HG03139 (cell line): ENCODE results near the gene CABP1.
"Not testable (repeated sequence)": the region's sequence is repeated elsewhere in the genome, so short reads cannot be mapped to it uniquely, and the experiment has no call there.

ENCODE experiments used
- ATAC-seq: cut with Tn5 transposase; IDR thresholded peaks from one replicate; pipeline ENCODE4 v1.9.1; 2021; ENCODE audit not compliant: unreplicated experiment

Gene CABP1

DNA sequence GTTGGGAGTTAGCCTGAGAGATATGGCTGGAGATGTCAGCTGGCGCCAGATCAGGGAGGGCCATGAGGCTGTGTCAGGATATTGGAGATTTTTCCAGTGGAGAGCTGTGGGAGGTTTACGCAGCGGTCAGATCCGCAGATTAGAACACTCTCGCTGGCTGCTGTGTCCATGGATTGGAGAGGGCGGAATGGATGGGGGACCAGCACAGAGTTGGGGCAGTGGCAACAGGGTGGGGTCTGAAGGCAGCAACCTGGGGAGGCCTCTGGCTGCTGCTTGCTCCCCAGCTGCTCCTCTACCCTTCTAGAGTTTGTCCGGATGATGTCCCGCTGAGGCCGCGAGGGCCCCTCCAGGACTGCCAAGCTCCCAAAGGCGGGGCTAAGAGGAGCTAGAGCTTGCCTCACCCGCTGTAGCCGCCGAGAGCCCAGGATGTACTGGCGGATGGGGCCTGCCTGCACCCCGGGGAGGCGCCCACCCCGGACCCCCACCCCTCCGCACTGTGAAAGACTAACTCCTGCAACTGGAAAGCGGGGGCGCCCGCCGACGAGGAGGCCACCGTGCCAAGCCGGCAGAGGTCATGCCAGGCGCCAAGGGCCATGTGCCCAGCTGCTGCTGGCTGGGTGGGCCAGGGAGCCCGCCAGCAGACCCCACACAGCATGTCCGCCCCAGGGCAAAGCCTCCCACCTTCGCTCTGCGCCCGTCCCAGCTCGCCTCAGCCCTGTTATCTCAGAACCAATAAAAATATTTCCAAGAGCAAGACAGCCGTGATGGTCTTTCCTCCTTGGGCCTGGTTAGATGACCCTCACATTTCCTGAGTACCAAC is 26.4 kb downstream of the CABP1 start:
- ATAC-seq: no peak

DNA sequence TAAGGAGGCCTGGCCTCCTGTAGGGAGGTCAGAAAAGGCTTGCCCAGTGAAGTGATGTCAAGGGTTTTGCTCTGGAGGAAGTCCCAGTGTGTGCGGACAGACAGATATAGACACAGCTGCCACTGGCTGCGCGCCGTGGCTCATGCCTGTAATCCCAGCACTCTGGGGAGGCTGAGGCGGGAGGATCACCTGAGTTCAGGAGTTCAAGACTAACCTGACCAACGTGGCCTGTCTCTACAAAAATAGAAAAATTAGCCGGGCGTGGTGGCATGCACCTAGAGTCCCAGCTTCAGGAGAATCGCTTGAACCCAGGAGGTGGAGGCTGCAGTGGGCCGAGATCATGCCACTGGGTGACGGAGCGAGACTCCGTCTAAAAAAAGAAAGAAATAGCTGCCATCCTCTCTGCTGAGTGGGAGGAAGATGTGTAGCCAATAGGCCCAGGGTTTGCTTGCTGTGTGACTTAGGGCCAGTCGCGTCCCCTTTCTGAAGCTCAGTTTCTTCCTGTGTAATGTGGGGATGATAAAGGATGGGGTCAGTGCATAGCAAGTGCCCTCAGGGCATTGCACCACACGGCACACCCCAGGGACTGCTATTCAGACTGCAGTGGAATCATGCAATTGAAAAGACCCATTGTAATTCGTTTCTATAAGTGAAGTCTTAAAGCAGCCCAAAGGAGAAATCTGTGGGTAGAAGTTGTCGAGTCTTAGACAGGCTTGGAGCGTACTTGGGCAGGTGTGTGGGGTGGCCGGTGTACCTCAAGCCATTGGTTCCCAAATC is 27.9 kb downstream of the CABP1 start:
- ATAC-seq: no peak

DNA sequence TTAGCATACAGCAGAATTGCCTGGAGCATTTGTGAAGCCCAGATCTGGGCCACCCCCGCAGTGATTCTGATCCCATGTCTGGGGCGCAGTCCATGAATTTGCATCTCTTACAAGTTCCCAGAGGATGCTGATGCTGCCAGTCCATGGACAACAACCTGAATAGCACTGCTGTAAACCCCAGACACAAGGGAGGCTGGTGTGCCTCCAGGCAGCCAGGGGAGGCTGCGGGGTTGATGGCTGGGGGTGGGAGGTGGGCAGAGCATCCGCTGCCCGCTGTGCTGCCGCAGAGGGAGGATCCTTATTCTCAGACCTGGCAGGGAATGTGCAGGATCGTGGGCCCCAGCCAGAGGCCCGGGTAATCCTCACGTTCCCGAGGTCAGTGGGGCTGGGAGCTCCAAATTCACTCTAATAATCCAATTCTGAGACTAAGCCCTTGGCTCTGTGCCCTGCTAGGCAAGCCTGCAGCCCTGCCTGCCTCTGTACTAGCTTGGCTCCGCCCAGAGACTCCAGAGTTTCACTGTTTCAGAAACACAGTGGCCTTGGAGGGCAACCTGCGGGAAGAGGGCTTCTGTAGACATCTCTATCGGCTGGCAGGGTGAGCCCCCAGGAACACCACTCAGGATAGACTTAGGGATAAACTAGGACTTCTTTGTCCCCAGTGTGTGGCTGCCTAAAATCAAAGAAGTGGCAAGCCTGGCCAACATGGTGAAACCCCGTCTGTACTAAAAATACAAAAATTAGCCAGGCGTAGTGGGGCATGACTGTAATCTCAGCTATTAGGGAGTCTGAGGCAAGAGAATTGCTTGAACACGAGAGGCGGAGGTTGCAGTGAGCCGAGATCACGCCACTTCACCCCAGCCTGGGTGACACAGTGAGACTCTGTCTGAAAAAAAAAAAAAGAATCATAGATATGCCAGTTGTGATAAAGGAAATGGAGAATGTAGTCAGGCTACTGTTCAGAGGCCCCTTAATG is 28.7 kb downstream of the CABP1 start:
- no peak for ATAC-seq

DNA sequence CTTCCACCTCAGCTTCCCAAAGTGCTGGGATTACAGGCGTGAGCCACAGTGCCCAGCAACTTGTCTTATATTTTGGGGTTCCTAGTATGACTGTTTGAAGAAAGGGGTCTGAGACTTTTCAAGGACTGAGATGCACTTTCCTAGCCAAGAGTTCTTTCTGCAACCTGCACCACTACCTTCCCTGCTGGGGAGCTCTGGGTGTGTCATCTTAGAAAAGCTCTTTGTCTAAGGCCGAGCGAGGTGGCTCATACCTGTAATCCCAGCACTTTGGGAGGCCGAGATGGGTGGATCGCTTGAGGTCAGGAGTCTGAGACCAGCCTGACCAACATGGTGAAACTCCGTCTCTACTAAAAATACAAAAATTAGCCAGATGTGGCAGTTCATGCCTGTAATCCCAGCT is 29.8 kb downstream of the CABP1 start:
- not testable (repeated sequence) for ATAC-seq

DNA sequence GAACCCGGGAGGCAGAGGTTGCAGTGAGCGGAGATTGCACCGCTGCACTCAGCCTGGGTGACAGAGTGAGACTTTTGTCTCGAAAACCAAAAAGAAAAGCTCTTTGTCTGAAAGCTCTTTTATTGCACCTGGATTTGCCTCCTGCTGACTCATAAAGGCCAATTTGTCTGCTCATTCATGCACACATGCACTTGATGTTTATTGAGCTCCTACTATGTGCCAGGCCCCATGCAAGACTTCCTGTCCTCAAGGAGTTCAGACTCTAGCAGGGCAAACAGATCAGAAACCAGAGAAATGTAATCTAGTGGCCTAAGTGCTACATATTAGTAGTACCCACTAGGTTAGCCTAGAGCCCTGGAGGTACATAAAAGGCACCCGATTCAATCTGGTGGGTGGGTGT is 30.2 kb downstream of the CABP1 start:
- no peak for ATAC-seq

DNA sequence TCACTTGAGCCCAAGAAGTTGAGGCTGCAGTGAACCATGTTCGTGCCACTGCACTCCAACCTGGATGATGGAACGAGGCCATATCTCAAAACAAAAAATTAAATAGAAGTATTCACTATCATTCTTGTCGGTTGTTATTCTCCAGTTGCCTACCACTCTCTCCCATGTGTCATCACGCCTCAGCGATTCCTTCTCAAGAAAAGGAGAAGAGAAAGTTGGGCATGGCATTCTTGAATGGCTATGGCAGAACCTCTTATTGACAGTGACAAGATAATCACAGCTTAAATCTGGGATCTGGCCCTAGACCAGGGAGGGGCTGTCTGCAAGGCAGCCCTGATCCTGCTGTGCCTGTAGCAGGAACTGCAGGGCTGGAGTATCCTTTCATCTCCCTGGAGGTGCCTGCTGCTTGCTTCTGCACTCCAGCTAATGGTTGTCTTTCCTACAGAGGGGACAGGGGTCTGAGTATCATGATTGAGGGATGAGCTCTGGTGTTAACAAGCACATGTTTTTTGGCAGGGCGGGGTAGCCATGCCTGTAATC is 33.7 kb downstream of the CABP1 start:
- no peak for ATAC-seq

DNA sequence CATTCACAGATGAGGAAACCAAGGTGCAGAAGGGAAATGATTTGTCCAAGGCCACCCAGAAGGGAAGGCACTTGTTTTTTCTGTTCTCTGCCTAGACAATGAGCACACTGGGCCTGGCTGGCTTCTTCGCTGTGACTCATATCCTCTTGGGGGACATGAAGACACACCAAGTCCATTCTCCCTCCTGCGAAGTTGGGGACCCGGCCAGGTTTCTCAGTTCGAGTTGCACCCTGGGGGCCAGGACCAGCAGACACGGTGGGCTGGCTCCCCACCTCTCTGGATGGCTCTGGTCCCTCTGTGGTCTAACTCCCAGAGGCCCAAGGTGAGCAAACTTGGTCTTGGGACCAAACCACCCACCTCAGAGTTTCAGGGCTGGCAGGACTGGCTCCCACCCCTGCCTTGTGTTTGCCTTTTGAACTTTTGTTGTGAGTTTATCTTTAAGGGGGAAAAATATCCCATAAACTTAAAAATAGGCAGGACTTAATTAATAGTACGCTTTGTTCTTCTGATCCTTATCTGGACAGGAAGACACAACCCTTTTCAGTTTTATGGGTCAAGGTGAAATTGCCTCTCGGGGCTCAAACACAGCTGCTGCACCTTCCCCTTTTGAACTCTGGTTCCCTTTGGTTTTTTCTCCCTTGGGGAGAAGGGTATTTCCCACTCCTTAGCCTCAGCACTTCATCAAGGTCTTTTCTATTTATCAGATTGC is 37.5 kb downstream of the CABP1 start:
- no peak for ATAC-seq

DNA sequence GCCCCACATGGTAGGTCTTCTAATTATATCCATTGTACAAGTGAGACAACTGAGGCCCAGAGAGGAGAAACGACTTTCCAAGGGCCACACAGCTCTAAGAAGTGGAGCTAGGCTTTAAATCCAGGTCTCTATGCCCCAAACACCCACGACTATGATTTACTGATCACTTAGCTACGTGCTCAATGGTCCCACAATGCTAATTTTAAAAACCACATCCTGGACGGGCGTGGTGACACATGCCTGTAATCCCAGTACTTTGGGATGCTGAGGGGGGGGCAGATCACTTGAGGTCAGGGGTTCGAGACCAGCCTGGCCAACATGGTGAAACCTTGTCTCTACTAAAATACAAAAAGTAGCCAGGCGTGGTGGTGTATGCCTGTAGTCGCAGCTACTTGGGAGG is 38.1 kb downstream of the CABP1 start:
- no peak for ATAC-seq

DNA sequence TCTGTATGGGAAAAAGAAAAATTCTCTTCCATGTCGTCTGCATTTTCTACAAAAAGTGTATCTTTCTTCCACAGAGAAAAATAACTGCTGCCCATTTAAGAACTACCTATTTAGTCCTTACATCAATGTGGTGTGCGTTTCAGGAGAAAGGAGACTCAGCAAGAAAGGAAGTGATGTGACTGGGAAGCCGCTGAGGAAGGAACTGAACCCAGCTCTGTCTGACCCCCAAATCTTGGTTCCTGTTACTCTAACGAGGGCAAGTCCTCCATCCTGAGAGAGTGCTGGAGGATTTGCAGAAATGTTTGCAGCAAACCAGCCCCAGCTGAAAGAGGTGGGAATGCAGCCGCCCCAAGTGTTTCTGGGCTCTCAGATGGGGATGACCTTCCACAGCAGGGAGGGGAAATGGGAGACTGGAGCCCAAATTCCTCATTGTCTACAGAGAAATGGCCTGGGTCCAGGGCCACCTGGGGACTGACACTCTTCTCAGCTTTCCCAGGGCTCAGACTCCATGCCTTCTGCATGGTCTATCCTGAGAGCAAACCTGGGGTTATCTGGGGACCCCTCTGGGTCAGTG is 39.8 kb downstream of the CABP1 start:
- ATAC-seq: no peak

DNA sequence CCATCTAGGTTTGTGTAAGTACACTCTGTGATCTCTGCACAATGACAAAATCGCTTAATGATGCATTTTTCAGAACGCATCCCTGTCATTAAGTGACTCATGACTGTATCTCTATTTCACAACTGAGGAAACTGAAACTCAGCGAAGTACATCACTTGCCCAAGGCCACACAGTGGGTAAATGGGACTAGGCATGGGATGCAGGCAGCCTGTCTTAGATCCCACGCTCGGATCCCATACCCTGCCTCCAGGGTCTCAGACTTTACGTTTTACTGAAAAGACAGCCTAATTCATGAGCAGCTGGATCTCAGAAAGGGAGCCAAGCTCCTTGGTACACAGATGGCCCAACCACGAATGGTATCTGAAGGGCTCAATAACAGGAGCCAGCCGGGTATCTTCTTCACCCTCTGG is 44.1 kb downstream of the CABP1 start:
- ATAC-seq: no peak

DNA sequence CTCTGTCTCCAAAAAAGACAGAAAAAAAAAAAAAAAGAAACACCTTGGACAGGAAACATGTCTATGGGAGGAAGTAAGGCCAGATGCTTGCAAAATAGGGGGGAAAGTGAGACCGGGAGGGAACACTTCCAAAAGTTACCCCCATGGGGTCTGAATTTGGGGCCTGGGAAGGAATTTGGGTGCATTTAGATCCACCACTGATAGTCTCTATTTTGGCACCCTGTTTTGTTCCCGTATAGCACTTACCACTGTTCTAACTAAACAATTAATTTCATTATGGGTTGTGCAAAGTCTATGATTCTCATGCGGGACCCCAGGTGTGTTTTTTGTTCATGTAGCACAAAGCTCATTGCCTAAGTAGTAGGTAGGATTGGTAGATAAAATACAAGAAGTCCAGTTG is 45.1 kb downstream of the CABP1 start:
- no peak for ATAC-seq

DNA sequence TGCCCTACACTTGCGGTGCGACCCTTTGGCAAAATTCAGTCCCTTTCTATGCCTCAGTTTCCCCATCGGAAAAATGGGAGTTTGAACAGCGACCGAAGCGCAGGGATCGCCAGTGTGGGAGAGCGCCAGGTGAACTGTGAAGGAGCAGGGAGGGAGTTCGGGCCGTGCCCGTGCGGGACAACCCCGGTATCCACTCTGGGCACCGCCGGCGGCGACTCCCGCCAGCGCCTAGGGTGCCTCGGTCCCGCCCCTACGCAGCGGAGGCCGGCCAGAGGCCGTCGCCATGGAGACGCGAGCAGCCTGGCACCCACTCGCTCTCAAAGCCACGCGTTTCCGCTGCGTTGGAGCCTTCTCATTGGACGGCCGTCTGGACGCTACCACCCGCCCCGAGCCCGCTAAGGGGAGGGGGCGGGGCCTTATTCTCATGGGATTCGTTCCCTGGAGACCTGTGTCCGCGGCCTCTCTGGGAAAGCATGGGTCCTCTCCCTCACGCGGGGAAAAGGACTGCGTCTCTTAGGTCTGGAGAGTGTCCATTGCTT is 45.8 kb downstream of the CABP1 start:
- ATAC-seq: peak; percentile 60

DNA sequence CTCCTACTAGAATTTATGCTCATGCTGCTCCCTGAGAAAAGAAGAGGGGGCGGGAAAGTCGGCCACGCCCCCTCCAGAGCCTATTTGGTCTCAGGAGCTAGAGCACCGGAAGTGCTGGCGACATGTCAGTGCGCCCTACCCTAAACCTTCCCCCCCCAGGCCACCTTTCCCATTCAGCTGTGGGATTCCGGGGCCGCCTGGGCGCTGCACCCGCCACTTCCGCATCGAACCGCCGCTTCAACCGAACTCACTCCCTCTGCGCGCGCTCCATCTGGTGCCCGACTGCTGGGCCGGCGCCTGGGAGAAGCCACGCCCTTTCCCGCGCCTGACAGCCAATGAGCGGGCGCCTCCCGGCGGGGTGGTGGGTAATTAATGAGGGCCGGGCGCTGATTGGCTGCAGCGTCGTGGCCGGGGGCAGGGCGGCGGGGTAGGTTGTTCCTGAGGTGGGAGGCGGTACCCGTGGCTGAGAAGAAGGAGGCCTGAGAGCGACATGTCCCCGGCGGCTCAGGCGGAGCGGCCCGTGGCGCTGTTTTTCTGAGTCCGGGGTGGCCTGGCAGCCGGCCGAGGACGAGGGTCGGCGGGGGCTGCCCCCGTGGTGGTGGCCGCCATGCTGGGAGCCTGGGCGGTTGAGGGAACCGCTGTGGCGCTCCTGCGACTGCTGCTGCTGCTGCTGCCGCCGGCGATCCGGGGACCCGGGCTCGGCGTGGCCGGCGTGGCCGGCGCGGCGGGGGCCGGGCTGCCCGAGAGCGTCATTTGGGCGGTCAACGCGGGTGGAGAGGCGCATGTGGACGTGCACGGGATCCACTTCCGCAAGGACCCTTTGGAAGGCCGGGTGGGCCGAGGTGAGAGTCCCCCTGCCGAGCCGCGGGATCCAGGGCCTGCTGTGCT is 46.5 kb downstream of the CABP1 start, which contains the start of gene MLEC:
Gene MLEC, plus strand, starts transcription at position 460 of the 888 bp plus-strand sequence. Its CDS starts 148 bp downstream, at position 608.
- ATAC-seq: peak; percentile 67

DNA sequence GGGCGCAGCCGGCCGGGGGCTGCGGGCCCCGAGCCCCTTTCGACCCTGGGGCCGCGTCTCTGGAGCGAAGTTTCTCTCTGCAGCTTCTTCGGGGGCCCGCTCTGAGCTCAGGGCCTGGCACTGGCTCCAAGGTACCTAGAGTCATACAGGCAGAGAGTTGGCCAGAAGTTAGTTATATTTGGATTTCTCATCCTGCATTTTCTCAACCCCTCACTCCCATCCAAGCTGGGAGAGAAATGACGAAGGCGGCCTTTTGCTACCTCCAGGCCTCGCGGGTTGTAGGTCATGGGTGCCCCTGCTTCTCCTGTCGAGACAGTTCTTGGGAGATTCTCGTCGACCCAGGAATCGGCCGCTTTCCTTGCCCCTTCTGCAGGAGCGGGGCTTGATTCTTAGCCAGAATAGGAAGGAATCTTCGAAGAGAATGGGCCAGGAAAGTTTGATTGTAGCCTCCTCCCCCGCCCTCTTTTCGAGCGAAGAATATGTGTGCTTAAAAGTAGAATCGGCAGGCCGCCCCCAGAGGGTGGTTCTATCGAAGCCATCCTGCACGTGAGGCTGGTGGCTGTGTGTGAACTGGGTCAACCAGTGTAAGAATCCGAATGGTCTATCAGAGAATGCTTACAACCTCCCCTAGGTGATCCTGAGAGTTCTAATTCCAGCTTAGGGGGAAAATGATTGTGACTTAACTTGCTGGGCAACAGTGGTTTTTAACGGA is 47.3 kb downstream of the CABP1 start:
- ATAC-seq: no peak

DNA sequence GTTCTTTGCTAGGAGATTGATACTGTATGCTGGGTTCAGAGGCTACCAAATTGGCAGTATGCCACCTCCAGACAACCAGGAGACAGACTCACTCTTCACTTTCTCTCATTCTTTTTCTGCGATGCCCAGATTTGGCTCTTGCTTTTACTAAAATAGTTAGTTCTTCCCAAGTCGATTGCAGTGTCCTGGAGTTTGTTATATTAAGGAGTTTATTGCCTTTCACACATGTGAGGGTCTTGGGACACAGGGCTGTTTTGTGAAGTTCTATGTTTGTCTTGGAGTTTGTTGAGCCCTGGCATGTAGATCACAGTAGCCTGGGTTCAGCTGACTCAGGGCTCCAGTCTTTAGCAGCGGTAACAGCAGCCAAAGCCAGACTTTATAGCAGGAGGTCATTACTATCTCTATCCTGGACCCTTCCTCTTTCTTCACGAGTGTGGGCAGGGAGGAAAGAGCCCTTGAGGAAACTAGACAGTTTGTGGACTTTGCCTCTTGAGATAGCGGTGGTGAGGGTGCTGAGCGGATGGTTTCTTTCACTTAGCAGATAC is 48.2 kb downstream of the CABP1 start:
- no peak for ATAC-seq

DNA sequence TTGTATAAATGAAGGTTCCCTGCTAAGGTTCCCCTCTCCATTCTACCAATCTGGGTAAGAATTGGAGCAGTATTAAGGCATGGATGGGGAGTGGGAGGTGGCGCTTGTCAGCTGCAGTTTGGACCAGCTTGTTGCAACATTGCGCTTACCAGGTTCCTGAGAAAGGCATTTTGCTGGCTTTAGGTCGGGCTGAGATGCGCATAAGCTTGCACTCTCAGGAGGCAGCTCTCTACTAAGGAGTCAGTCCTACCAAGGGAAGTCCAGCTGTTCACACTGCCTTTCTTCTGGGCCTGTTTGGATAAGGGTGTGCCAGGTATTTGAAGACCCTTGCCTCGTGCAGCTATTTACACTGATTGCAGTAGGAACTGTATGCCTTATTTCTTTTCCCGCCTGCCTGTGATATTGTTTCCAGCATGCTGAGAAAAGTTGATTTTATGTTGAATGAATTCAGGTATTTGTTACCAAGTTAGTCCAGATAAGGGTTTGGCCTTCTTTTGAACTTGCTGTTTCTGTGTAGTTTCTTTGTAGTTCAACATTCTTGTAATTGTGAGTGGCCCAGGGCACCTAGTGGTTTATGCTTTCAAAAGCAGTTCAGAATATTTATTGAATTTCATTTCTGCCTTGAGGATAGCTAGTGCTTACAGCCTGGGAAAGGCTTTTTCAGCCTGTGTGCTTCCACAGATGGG is 49.1 kb downstream of the CABP1 start:
- no peak for ATAC-seq

DNA sequence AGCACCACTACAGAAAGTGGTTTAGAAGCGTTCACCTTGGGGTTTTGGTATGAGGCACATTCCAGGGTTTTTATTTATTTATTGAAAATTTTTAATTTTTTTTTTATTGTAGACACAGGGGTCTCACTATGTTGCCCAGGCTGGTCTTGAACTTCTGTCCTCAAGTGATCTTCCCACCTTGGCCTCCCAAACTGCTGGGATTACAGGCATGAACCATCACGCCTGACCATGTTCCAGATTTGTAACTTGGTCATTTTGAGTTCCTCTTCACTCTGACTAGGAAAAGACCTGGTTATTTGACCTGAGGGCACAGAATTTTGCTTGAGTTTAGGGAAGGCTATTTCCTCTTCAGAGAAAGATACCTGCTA is 49.6 kb downstream of the CABP1 start:
- ATAC-seq: no peak
